Effector CD4-positive, alpha-beta T cell (primary cell): ENCODE results near the gene PAIP1.
A peak's percentile ranks its signal among the peaks of the same experiment; 100 is the strongest.
"Not testable (repeated sequence)": the region's sequence is repeated elsewhere in the genome, so short reads cannot be mapped to it uniquely, and the experiment has no call there.

Source experiments
- DNase-seq: peaks from one replicate; pipeline ENCODE4 v3.0.0-alpha.2; 2020

The PAIP1 gene

DNA sequence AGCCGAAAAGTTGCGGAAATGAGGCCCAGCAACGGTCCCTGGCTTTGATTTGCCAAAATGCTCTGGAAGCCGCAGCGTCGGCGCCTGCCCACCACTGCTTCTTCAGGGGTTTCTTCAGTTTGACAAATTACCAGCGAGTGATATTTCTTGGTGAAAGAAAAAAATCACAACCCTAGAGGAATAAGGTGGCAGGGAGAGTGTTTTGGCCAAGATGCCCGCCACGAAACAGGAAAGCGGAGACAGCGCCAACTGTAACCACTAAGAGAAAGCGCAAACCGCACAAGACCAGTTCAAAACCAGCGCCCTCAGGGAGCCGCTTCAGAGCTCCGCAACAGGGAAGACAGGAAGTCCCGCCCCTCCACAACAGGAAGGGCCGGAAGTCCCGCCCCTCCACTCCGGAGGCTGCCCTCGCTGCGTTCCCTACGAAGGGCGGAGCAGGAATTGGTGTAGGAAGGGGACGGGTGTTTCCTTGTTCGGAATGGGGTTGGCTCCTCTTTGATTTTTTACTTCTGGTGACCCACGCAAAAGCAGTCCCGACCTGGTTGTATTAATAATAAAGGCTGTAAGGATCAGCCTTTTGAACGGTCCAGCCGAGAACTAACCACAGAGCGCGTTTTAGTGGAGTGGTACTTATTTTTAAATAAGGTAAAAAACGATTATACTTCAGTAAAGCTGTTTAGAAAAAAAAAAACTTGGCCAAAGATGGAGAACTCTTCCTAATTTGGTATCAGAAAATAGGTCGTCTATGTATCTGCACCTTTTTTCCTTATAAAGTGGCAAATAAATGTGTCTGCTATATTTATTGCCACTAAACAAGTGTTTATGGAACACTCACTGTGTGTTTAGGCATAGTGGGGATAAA, 41.8 kb downstream of the PAIP1 start, which contains the start of gene C5orf34:
TSS of gene C5orf34 (minus strand) at position 333 of the 862 bp plus-strand sequence. CDS start 5,809 bp downstream, outside the sequence.
- DNase-seq: peak; percentile 91

DNA sequence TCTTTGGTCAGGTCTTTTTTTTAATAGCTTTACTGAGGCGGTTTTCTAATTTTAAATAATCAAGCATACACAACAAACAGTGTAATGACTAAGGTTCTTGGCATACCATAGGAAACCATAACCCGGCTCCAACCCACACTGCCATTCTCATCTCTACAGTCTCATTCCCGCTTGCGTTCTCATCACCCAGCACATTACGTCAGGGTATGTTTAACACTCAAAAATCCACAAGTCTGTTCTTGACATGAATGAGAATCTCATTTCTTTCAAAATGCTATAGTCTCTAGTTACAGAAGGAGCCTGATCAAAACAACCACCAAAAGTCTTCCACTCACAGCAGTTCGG, 42.4 kb downstream of the PAIP1 start:
- no peak for DNase-seq

- no peak for DNase-seq
These were observed 42.9 kb downstream of the PAIP1 start for GRCh38 chr5:43514025-43514424.

DNA sequence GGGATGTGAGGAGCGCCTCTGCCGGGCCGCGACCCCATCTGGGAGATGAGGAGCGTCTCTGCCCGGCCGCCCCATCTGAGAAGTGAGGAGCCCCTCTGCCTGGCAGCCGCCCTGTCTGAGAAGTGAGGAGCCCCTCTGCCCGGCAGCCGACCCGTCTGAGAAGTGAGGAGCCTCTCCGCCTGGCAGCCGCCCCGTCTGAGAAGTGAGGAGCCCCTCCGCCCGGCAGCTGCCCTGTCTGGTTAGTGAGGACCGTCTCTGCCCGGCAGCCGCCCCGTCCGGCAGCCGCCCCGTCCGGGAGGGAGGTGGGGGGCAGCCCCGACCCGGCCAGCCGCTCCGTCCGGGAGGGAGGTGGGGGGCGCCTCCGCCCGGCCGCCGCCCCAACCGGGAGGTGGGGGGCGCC, 45.8 kb downstream of the PAIP1 start:
- not testable (repeated sequence) for DNase-seq

- DNase-seq: no peak
These were observed 58.3 kb downstream of the PAIP1 start for GRCh38 chr5:43498581-43498980.

DNA sequence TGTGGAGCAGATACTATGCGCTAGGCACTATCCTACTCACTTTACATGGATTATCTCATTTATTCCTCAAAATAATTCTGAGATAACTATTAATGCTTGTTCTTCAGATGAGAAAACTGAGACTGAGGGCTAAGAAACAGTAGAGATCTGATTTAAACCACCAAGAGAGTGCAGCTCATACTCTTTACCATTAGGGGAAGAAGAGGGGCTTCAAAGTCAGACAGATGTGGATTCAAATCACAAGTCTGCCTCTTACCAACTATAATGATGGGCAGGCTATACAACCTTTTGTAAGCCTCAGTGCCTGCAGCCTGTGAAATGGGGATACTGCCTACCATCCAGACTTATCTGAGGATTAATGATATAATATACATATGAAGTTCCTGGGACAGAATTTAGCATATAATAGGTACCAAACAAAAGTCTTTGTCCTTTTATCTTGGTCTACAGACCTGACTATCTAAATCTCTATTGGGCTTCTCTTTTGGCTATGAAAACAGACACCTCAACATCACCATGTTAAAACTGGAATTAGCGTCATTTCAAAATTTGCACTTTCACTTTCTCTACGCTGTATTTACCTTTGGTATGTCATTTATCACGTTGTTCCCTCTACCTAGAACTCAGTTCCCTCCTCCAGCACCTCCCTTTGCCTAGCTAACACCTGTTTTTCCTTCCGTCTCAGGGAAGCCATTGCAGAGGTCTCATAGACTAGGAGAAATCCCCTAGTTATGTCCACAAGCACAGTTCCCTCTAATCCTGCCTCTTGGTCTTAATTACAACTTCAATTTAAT, 59.4 kb downstream of the PAIP1 start:
- DNase-seq: no peak

GRCh38 chr5:43491326-43491725, 65.6 kb downstream of the PAIP1 start:
- no peak for DNase-seq

DNA sequence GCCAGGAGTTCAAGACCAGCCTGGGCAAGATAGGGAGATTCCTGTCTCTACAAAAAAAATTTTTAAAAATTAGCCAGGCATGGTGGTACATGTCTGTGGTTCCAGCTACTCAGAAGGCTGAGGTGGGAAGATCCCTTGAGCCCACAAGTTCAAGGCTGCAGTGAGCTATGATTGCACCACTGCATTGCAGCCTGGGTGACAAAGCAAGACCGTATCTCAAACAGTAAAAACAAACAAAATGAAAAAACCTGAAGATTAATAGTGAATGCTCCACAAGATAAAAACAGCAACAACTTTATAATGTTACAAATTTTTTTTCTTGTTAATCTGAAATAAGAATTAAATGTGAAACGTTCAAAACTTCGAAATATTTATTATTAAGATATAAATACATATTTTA, 70.5 kb downstream of the PAIP1 start:
- no peak for DNase-seq

GRCh38 chr5:43485406-43485805, 71.5 kb downstream of the PAIP1 start:
- DNase-seq: no peak

DNA sequence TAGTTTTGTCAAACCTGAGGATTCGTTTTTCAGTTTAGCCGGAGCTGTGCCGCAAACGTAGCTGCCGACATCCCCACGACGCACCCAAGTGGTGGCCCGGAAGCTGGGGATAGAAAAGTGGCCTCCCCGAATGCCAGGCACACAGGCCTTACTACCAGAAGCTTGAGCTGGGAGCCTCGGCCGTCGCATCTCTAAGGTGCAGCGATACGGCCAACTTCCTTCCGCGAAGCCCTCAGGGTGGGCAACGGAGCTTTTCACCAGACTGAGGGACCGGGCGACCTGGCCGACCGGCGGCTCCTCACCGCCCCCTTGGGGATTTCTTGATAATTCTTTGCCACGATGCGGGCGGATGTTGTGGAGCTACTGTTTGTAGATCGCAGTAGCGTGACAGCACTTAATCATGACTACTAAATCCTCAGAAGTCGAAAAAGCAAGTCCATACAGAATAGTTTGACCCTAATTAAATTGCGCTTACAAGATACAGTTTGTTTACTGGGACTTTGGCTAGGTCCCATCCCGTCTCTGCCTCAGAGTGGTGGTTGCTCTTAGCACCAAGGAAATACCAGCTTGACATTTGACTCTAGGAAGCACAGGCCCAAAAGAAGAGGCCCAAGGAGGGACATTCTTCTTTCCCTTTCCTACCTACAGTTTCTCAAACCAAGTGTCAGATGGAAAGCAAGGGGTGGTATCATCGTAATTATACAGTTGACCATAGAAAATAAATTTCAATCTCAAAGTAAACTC, 72.6 kb downstream of the PAIP1 start:
- peak; percentile 75 for DNase-seq

GRCh38 chr5:43483298-43484105, 73.4 kb downstream of the PAIP1 start, which contains the start of gene TMEM267:
Gene TMEM267 (minus strand): TSS chr5:43483865. CDS start chr5:43453969, 29,896 bp downstream.
- peak; percentile 71 for DNase-seq

DNA sequence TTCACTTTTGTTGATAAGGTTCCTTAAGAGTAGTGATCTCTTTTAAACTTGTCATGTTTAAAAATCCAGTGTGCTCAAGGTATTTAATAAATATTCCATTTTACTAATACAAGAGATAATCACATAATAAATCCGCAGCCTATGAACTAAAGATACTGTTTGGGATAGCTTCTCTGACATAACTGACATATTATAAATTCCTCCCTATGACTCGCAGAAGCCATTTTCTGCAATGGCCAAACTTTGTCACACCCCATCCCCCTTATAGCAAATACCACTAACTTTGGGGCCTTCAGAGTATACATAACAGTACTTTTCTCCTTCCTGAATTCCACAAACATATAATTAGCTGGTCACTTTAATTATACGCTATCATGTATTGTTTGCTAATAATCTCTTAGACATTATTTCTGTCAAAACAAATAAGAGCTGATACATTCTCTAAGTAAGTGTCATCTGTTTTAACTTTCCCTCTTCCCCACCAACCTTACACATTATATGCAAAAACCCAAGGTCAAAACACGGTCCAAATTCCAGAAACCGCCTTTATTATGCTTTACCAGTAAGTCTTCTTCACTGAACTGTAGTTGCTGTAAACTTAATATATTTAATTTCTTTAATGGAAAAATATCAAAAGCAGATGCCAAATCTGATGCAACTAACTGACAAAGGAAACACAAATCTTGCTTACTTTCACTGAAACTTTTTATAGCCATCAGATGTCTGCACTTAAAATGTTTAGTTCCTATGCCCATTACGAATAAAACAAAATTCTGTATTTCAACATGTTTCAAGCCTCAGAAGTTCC, 74.2 kb downstream of the PAIP1 start:
- no peak for DNase-seq
